PC-3 (cell line): ENCODE measurements around the gene KLRC1. TPM values are rescaled to one million over a fixed set of nuclear protein-coding genes. Genes with fewer than 3 reads are reported as not detected.

Source experiments
- ATAC-seq: fragments of 200-7000 bp; cut with Tn5 transposase; 2 replicates; pipeline ENCODE4 v1.9.1; 2020; ENCODE audit warnings: mild to moderate bottlenecking, moderate library complexity
- BruUV-seq: library from RNA; stranded (reverse); fragments of 400-500 nt; replicated peaks from 2 replicates; lab custom pipeline; 2021; lab: Mats Ljungman, UMichigan
- CTCF ChIA-PET: fragments of 300-600 bp; sonication (Branson Sonifier 250); formaldehyde crosslinking; loops from one replicate; lab custom pipeline; 2022; ENCODE audit warnings: antibody characterized with exemption; lab: Charles Lee
- POLR2A ChIA-PET: fragments of 300-600 bp; sonication (Branson Sonifier 250); formaldehyde crosslinking; loops from one replicate; lab custom pipeline; 2022; ENCODE audit warnings: antibody characterized with exemption; ENCODE audit not compliant: unreplicated experiment; lab: Charles Lee
- DNase-seq: peaks from one replicate; pipeline ENCODE4 v3.0.0-alpha.2; 2015
- H2AFZ ChIP-seq: fragments of 300-600 bp; sonication (generic); 2 replicates; pipeline ENCODE4 v1.6.0; 2016; ENCODE audit warnings: antibody characterized with exemption, low read length
- H3F3A ChIP-seq: fragments of 300-600 bp; sonication (generic); one replicate; pipeline ENCODE4 v1.6.0; 2017; ENCODE audit warnings: antibody characterized with exemption, low read length, control low read depth, mild to moderate bottlenecking; ENCODE audit not compliant: unreplicated experiment
- H3K27ac ChIP-seq: fragments of 300-600 bp; sonication (generic); 2 replicates; pipeline ENCODE4 v1.5.1; 2016; ENCODE audit warnings: mild to moderate bottlenecking, low read length
- H3K27me3 ChIP-seq: fragments of 300-600 bp; sonication (generic); 2 replicates; pipeline ENCODE4 v1.6.1; 2016; ENCODE audit warnings: low read length, mixed read lengths
- H3K36me3 ChIP-seq: fragments of 300-600 bp; sonication (generic); 2 replicates; pipeline ENCODE4 v1.6.1; 2016; ENCODE audit warnings: low read depth, mixed run types, low read length, mixed read lengths
- H3K4me1 ChIP-seq: fragments of 300-600 bp; sonication (generic); 2 replicates; pipeline ENCODE4 v1.5.1; 2016; ENCODE audit warnings: low read length; ENCODE audit not compliant: insufficient read depth
- H3K4me2 ChIP-seq: fragments of 300-600 bp; sonication (generic); 2 replicates; pipeline ENCODE4 v1.6.0; 2016; ENCODE audit warnings: low read length
- H3K4me3 ChIP-seq: fragments of 300-600 bp; sonication (generic); 2 replicates; pipeline ENCODE4 v1.5.1; 2016; ENCODE audit warnings: mild to moderate bottlenecking, low read length, mixed read lengths
- H3K79me2 ChIP-seq: fragments of 300-600 bp; sonication (generic); 2 replicates; pipeline ENCODE4 v1.6.1; 2017; ENCODE audit warnings: low read length, mixed read lengths
- H3K9ac ChIP-seq: fragments of 300-600 bp; sonication (generic); 2 replicates; pipeline ENCODE4 v1.6.0; 2016; ENCODE audit warnings: mild to moderate bottlenecking, low read length
- H3K9me2 ChIP-seq: fragments of 300-600 bp; sonication (generic); replicated peaks from 2 replicates; pipeline ENCODE4 v1.6.1; 2016; ENCODE audit warnings: mixed run types, low read length, mixed read lengths
- H3K9me3 ChIP-seq: fragments of 300-600 bp; sonication (generic); 2 replicates; pipeline ENCODE4 v1.6.1; 2016; ENCODE audit warnings: low read length, mixed read lengths
- H4K20me1 ChIP-seq: fragments of 300-600 bp; sonication (generic); 2 replicates; pipeline ENCODE4 v1.6.1; 2016; ENCODE audit warnings: low read length, mixed read lengths
- EZH2 ChIP-seq: fragments of 300-600 bp; sonication (generic); IDR thresholded peaks from one replicate; pipeline ENCODE4 v1.6.1; 2017; ENCODE audit warnings: antibody characterized with exemption, mild to moderate bottlenecking, low read length; ENCODE audit not compliant: unreplicated experiment
- EZH2phosphoT487 ChIP-seq: fragments of 300-600 bp; sonication (generic); IDR thresholded peaks from 2 replicates; pipeline ENCODE4 v1.6.1; 2018; ENCODE audit warnings: mild to moderate bottlenecking, antibody characterized with exemption, low read length, borderline replicate concordance
- intact Hi-C: fragments of 100-400 bp; cut with micrococcal nuclease; formaldehyde crosslinking; loops from 2 replicates; pipeline ENCODE4 v1.9.0; 2023
- total RNA-seq: library from RNA; depleted of rRNA; stranded (reverse); fragments of >200 nt; gene quantifications from 2 replicates; pipeline ENCODE4 v1.2.3, GENCODE V29; 2014
- TF ChIP-seq, protein P1 (sequence below): fragments of 300-600 bp; sonication (generic); conservative IDR thresholded peaks from 2 replicates; pipeline ENCODE4 v1.5.1; 2017; ENCODE audit warnings: antibody characterized with exemption, low read depth, mild to moderate bottlenecking, low read length

The KLRC1 gene
- total RNA-seq, 1 experiment from 2014 or later = not detected

DNA sequence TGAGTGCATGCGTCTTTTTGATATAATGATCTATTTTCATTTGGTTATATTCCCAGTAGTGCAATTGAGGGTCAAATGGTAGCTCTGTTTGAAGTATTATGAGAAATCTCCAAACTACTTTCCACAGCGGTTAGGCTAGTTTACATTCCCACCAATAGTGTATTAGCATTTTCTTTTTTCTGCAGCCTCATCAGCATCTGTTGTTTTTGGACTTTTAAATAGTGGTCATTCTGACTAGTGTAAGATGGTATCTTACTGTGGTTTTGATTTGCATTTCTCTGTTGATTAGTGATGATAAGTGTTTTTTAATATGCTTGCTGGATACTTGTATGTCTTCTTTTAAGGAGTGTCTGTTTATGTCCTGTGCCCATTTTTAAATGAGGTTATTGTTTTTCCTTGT, 3.7 kb upstream of the KLRC1 start:
- no peak for TF ChIP-seq EZH2
- TF ChIP-seq, protein P1, sequence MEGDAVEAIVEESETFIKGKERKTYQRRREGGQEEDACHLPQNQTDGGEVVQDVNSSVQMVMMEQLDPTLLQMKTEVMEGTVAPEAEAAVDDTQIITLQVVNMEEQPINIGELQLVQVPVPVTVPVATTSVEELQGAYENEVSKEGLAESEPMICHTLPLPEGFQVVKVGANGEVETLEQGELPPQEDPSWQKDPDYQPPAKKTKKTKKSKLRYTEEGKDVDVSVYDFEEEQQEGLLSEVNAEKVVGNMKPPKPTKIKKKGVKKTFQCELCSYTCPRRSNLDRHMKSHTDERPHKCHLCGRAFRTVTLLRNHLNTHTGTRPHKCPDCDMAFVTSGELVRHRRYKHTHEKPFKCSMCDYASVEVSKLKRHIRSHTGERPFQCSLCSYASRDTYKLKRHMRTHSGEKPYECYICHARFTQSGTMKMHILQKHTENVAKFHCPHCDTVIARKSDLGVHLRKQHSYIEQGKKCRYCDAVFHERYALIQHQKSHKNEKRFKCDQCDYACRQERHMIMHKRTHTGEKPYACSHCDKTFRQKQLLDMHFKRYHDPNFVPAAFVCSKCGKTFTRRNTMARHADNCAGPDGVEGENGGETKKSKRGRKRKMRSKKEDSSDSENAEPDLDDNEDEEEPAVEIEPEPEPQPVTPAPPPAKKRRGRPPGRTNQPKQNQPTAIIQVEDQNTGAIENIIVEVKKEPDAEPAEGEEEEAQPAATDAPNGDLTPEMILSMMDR = no peak
- TF ChIP-seq EZH2phosphoT487 = no peak
- no peaks in the 10 kb centered on the region for H4K20me1 ChIP-seq
- no peak overlapping the region for H3K4me2 ChIP-seq
- ChIA-PET POLR2A (no interaction called here), CTCF (no interaction called here)
- no peak overlapping the region for H3K9ac ChIP-seq
- H3F3A ChIP-seq = no peaks in the 10 kb centered on the region
- no peaks in the 10 kb centered on the region for H3K9me3 ChIP-seq
- BruUV-seq = no TSS peak
- intact Hi-C loops = no loop called here
- H3K4me1 ChIP-seq = 0 out of 2 replicates have a peak, but pooled peaks cover 4% of the 10 kb centered on the region
- no peaks in the 10 kb centered on the region for H3K36me3 ChIP-seq
- ATAC-seq (no peak), DNase-seq (no peak)
- H3K9me2 ChIP-seq = no peaks in the 10 kb centered on the region
- H2AFZ ChIP-seq = no peak overlapping the region
- no peak overlapping the region for H3K27ac ChIP-seq
- no peaks in the 10 kb centered on the region for H3K27me3 ChIP-seq
- no peaks in the 10 kb centered on the region for H3K79me2 ChIP-seq
- no peak overlapping the region for H3K4me3 ChIP-seq

DNA sequence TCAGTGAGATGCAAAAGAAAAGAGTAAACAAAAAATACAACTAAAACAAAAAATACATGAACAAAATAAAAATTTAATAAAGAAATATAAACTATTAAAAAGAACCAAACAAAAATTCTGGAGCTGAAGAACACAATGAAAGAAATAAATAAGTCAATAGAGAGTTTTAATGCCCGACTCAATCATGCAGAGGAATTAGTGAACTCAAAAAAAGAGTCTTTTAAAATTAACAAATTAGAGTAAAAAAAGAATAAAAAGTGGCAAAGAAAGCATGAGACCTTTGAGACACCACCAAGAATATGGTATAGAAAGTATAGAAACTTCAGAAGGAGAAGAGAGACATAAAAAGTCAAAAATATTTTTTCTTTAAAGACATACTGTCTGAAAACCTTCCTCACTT, 2.6 kb upstream of the KLRC1 start:
- H3K27me3 ChIP-seq = no peaks in the 10 kb centered on the region
- H4K20me1 ChIP-seq = no peaks in the 10 kb centered on the region
- H3K9me3 ChIP-seq = no peaks in the 10 kb centered on the region
- intact Hi-C loops = no loop called here
- no peak overlapping the region for H3K27ac ChIP-seq
- H3K4me3 ChIP-seq = no peak overlapping the region
- CTCF ChIA-PET = no interaction called here
- no peak overlapping the region for H3K4me2 ChIP-seq
- no peaks in the 10 kb centered on the region for H3K9me2 ChIP-seq
- POLR2A ChIA-PET = no interaction called here
- TF ChIP-seq, protein P1 = no peak
- TF ChIP-seq EZH2phosphoT487 (no peak), EZH2 (no peak)
- no peak overlapping the region for H2AFZ ChIP-seq
- 0 out of 2 replicates have a peak, but pooled peaks cover 4% of the 10 kb centered on the region for H3K4me1 ChIP-seq
- BruUV-seq = no TSS peak
- no peaks in the 10 kb centered on the region for H3K79me2 ChIP-seq
- no peaks in the 10 kb centered on the region for H3K36me3 ChIP-seq
- ATAC-seq (no peak), DNase-seq (no peak)
- no peaks in the 10 kb centered on the region for H3F3A ChIP-seq
- H3K9ac ChIP-seq = no peak overlapping the region

DNA sequence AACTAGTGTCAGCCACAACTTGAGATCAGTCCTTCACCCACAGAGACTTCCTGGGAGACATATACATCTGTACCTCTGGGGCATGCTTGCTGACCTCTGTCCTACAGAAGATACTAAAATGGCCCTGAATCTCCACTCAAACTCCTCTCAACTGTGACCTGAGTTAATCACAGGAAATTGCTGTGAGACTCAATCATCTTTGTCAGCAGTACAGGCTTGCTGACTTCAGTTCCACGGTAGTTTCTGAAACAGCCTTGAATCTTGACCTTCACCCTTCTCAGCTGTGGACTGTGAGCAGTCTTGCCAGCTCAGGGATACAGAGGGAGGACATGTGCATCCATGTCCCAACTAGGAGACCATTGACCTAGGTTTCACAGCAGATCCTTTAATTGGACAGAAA, 1.4 kb upstream of the KLRC1 start:
- H3F3A ChIP-seq = no peaks in the 10 kb centered on the region
- ATAC-seq (no peak), DNase-seq (no peak)
- no peaks in the 10 kb centered on the region for H3K79me2 ChIP-seq
- H3K27me3 ChIP-seq = no peaks in the 10 kb centered on the region
- TF ChIP-seq EZH2phosphoT487 = no peak
- no peak for TF ChIP-seq EZH2
- TF ChIP-seq, protein P1 = no peak
- intact Hi-C loops = no loop called here
- H2AFZ ChIP-seq = no peak overlapping the region
- no peak overlapping the region for H3K27ac ChIP-seq
- H3K4me2 ChIP-seq = no peak overlapping the region
- H3K9me2 ChIP-seq = no peaks in the 10 kb centered on the region
- H4K20me1 ChIP-seq = no peaks in the 10 kb centered on the region
- POLR2A ChIA-PET = no interaction called here
- BruUV-seq = no TSS peak
- CTCF ChIA-PET = no interaction called here
- 0 out of 2 replicates have a peak, but pooled peaks cover 4% of the 10 kb centered on the region for H3K4me1 ChIP-seq
- no peaks in the 10 kb centered on the region for H3K9me3 ChIP-seq
- H3K4me3 ChIP-seq = no peak overlapping the region
- H3K36me3 ChIP-seq = no peaks in the 10 kb centered on the region
- no peak overlapping the region for H3K9ac ChIP-seq
